IPS-18a (cell line): Measurements from ENCODE around the gene RAPGEF4.

Source experiments
- H3K27ac ChIP-seq: one replicate; pipeline ENCODE4 v1.5.1; 2013; ENCODE audit warnings: low read length
- H3K27me3 ChIP-seq: one replicate; pipeline ENCODE4 v1.6.1; 2013; ENCODE audit warnings: mild to moderate bottlenecking, low read length; ENCODE audit not compliant: control insufficient read depth, insufficient read depth
- H3K36me3 ChIP-seq: one replicate; pipeline ENCODE4 v1.6.1; 2013; ENCODE audit warnings: low read depth, low read length; ENCODE audit not compliant: control insufficient read depth
- H3K4me1 ChIP-seq: one replicate; pipeline ENCODE4 v1.6.1; 2013; ENCODE audit warnings: low read depth, low read length; ENCODE audit not compliant: control insufficient read depth
- H3K4me3 ChIP-seq: one replicate; pipeline ENCODE4 v1.5.1; 2013; ENCODE audit warnings: low read length
- H3K9ac ChIP-seq: one replicate; pipeline ENCODE4 v1.6.1; 2013; ENCODE audit warnings: mild to moderate bottlenecking, low read length, moderate library complexity
- H3K9me3 ChIP-seq: one replicate; pipeline ENCODE4 v1.6.1; 2013; ENCODE audit warnings: low read depth, low read length; ENCODE audit not compliant: control insufficient read depth

Gene RAPGEF4

GRCh38 chr2:173077506-173078177 is 342.0 kb downstream of the RAPGEF4 start:
- no peak overlapping the region for H3K9ac ChIP-seq
- no peak overlapping the region for H3K27ac ChIP-seq
- H3K36me3 ChIP-seq = no peaks in the 10 kb centered on the region
- H3K27me3 ChIP-seq = no peaks in the 10 kb centered on the region
- no peak overlapping the region for H3K4me3 ChIP-seq
- no peaks in the 10 kb centered on the region for H3K9me3 ChIP-seq
- peaks cover 6% of the 10 kb centered on the region for H3K4me1 ChIP-seq

GRCh38 chr2:173079141-173079540 is 343.5 kb downstream of the RAPGEF4 start:
- peaks cover 6% of the 10 kb centered on the region for H3K4me1 ChIP-seq
- H3K9me3 ChIP-seq = no peaks in the 10 kb centered on the region
- no peaks in the 10 kb centered on the region for H3K27me3 ChIP-seq
- H3K36me3 ChIP-seq = no peaks in the 10 kb centered on the region
- H3K9ac ChIP-seq = no peak overlapping the region
- no peak overlapping the region for H3K27ac ChIP-seq
- no peak overlapping the region for H3K4me3 ChIP-seq

GRCh38 chr2:173079973-173080860 is 344.6 kb downstream of the RAPGEF4 start:
- Histone ChIP-seq H3K4me3 (no peak overlapping the region), H3K4me1 (peaks cover 6% of the 10 kb centered on the region), H3K9me3 (no peaks in the 10 kb centered on the region), H3K27ac (no peak overlapping the region), H3K36me3 (no peaks in the 10 kb centered on the region), H3K9ac (no peak overlapping the region), H3K27me3 (no peaks in the 10 kb centered on the region)

GRCh38 chr2:173086518-173087213 is 351.0 kb downstream of the RAPGEF4 start:
- H3K4me1 ChIP-seq = no peaks in the 10 kb centered on the region
- no peak overlapping the region for H3K27ac ChIP-seq
- H3K36me3 ChIP-seq = no peaks in the 10 kb centered on the region
- H3K27me3 ChIP-seq = no peaks in the 10 kb centered on the region
- no peaks in the 10 kb centered on the region for H3K9me3 ChIP-seq
- H3K4me3 ChIP-seq = no peak overlapping the region
- H3K9ac ChIP-seq = no peak overlapping the region

- no peak overlapping the region for H3K27ac ChIP-seq
- no peaks in the 10 kb centered on the region for H3K27me3 ChIP-seq
- H3K36me3 ChIP-seq = no peaks in the 10 kb centered on the region
- H3K9ac ChIP-seq = no peak overlapping the region
- H3K4me1 ChIP-seq = no peaks in the 10 kb centered on the region
- no peak overlapping the region for H3K4me3 ChIP-seq
- H3K9me3 ChIP-seq = no peaks in the 10 kb centered on the region
These were observed 351.6 kb downstream of the RAPGEF4 start for GRCh38 chr2:173087214-173087581.

- Histone ChIP-seq H3K36me3 (no peaks in the 10 kb centered on the region), H3K4me3 (no peak overlapping the region), H3K27me3 (no peaks in the 10 kb centered on the region), H3K9ac (no peak overlapping the region), H3K4me1 (no peaks in the 10 kb centered on the region), H3K9me3 (no peaks in the 10 kb centered on the region), H3K27ac (no peak overlapping the region)
These were observed 352.3 kb downstream of the RAPGEF4 start for GRCh38 chr2:173087793-173088496.

- H3K9ac ChIP-seq = no peak overlapping the region
- no peaks in the 10 kb centered on the region for H3K27me3 ChIP-seq
- H3K9me3 ChIP-seq = no peaks in the 10 kb centered on the region
- H3K4me1 ChIP-seq = no peaks in the 10 kb centered on the region
- no peak overlapping the region for H3K4me3 ChIP-seq
- no peaks in the 10 kb centered on the region for H3K36me3 ChIP-seq
- no peak overlapping the region for H3K27ac ChIP-seq
These were observed 354.7 kb downstream of the RAPGEF4 start for GRCh38 chr2:173090276-173090877.

- Histone ChIP-seq H3K4me3 (no peak overlapping the region), H3K27ac (no peak overlapping the region), H3K27me3 (no peaks in the 10 kb centered on the region), H3K36me3 (no peaks in the 10 kb centered on the region), H3K9me3 (no peaks in the 10 kb centered on the region), H3K9ac (no peak overlapping the region), H3K4me1 (no peaks in the 10 kb centered on the region)
These were observed 355.5 kb downstream of the RAPGEF4 start for GRCh38 chr2:173090973-173091660.

- no peak overlapping the region for H3K4me3 ChIP-seq
- H3K36me3 ChIP-seq = no peaks in the 10 kb centered on the region
- no peaks in the 10 kb centered on the region for H3K4me1 ChIP-seq
- no peaks in the 10 kb centered on the region for H3K27me3 ChIP-seq
- H3K27ac ChIP-seq = no peak overlapping the region
- no peaks in the 10 kb centered on the region for H3K9me3 ChIP-seq
- no peak overlapping the region for H3K9ac ChIP-seq
These were observed 356.3 kb downstream of the RAPGEF4 start for GRCh38 chr2:173091910-173092309.

- no peak overlapping the region for H3K4me3 ChIP-seq
- no peak overlapping the region for H3K9ac ChIP-seq
- H3K9me3 ChIP-seq = no peaks in the 10 kb centered on the region
- no peak overlapping the region for H3K27ac ChIP-seq
- H3K4me1 ChIP-seq = no peaks in the 10 kb centered on the region
- no peaks in the 10 kb centered on the region for H3K27me3 ChIP-seq
- no peaks in the 10 kb centered on the region for H3K36me3 ChIP-seq
These were observed 357.3 kb downstream of the RAPGEF4 start for GRCh38 chr2:173092844-173093402.
